NCI-H510A (cell line): ENCODE measurements around the gene BRD2.
A peak's percentile ranks its signal among the peaks of the same experiment; 100 is the strongest.
"Not testable (repeated sequence)": the region's sequence is repeated elsewhere in the genome, so short reads cannot be mapped to it uniquely, and the experiment has no call there.

Experiments used
- DNase-seq: peaks from one replicate; lab custom pipeline; 2025; lab: John Stamatoyannopoulos, UW

BRD2 gene

DNA sequence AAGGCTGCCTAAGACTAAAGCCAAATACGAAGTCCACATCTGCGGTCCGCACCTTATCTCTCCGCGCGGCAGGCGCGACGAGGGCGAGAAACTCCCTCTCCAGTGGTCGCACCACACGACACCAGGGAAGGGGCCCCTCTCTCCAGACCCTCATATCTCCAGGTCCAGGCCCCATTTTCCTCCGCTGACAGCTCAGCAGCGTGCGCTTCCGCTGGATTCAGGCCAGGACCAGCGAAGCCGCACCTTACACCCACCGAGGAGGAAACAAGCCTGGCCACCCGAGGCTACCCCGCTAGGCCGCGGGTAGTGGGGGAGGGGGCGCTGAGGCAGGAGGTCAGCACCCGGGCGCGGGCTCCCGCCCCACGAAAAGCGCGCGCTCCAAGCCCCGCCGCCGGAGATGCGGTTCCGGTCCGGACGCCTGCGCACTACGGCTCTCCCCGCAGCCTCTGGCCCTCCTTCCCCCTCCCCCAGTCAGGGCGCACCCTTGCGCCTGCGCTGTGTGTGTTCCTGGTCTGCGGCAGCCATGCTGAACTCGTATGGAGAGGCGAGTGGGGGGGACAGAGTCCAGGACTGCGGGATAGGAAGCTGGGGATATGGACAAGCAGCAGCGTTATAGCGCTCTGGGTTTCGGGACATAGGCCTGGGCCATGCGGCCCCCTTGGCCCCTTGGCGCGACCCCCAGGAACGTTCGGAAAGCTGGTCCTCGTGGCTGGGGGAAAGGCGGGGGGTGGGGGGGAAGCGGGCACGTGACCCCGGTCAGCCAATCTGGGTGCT is at the start of gene BRD2:
Gene BRD2, plus strand, starts transcription at position 502 of the 774 bp plus-strand sequence. CDS start 4,305 bp downstream, outside the sequence.
- DNase-seq = peak; percentile 92

DNA sequence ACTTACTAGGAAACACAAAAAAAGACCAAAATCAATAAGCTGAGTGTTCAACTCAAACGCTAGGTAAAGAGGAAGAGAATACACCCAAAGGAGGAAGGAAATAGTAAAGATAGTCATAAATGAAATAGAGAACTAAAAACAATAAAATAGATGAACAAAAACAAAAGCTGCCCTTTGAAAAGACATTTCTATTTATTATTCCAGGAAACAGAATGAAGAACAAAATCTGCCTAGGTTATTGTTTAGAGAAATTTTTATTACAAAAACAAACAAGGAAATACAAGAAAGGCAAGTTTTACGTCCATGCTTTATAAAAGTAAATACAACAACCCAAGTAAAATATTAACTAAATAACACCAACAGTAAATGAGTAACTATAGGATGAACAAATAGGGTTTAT is 47.7 kb upstream of the BRD2 start:
- DNase-seq = no peak

DNA sequence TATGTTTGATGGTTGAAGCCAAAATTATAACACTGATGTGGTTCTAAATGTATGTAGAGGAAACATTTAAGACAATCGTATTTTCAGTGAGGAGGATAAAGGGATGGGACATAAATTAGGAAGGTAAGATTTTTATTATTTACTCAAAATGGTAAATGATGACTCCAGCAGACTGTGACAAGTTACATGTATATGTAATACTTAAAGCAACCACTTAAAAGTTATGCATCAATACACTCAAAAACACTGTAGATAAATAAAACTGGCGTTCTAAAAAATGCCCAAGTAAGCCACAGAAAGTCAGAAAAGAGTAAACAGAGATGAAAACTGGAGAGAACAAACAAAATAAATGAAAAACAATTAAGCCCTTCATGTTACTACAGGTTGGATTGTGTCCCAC is 46.3 kb upstream of the BRD2 start:
- DNase-seq = no peak

DNA sequence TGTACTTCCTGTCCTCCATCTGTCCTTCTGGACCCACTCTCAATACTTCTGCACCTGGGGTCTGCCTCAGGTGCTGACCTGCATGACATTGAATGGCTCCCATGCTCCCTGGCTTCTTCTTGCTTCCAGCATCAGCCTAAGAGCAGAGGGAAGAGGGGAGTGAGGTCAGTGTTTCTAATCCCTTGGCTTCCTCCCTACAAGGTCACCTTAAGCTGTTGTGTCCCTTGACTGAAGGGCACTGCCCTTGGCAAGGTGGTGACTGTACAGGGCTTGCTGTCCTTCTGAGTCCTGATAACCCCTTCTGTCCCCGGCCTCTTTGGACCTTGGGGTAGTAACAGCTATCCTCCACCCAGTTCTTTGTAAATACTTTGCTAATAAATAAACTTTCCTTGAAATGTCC is 37.2 kb upstream of the BRD2 start:
- no peak for DNase-seq

DNA sequence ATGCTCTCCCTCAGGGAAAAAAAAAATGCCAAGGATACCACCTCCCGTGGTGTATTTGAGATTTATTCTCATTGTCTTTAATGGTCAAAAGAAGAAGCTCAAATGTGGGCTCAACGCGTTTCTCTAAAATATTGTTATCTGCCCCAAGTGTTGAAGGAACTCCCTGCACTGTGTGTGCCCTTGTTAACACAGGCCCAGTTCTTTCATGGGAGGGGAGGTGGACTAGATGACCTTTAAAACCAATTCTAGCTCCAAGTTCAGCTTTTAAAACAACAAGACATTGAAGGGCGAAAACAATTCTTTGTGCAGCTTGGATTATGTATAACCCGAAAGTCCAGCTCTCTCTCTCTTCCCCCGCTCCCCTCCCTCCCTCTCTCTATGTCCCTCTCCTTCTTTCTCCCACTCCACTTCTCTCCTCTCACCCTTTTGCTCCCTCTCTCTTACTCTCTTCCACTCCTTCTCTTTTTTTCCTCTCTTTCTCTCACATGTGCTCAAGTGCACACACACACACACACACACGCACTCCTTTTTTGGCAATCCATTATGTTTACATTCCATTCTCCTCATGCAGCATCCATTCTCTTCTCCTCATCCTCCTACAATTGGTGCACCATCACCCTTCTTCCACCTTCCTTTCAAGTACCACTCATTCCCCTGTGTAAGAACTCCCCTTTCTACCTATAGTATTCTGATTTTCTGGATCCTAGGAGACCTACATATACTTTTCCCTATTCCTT is 36.1 kb upstream of the BRD2 start:
- no peak for DNase-seq

DNA sequence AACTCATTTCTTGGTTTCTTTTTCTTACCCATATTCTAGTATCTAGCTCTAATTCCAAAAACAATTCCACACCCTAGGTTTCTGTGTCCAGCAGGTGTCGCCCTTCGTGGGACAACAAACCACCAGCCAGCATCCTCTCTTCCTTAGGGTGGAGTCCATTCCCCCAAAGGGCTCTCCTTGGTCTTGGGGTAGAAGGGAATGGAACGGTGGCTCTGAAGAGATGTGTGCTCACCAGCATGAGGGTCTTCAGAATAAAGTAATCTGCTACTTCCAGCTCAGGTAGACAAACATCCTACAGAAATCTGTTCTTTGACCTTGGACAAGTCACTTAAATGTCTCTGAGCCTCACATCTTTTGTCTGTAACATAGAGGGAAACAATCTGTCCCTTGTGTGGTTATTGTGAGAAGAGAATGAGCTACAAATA is 34.7 kb upstream of the BRD2 start:
- no peak for DNase-seq

DNA sequence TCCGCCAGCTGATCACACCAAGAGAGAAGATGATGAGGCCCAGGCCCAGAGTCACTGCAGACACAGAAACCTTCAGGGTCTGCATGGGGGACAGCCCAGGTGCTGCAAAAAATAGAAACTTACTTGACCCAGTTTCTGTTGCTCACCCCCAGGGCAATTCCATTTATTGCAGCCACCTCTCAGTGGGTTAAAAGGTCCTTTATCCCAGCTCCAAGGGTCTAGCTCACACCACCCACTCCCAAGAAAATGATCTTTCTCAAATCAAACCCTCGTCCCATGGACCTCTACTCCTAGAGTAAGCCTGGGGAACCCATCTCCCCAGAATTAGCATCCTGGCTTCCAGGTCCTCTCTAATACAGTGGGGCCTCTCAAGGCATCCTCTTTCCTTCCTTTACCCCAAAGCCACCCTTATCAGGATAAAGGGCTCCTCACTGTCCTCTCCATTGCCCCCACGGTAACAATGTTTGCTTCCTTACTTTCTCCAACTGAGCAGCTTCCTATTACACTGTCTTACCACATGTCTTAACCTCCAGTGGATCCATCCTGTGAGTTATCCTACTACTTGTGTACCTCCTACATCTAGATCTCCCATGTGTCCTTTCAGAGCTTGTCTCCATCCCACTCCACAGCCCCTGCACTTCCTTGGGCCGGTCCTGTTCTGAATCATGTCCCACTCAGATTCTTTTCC is 32.7 kb upstream of the BRD2 start:
- no peak for DNase-seq

DNA sequence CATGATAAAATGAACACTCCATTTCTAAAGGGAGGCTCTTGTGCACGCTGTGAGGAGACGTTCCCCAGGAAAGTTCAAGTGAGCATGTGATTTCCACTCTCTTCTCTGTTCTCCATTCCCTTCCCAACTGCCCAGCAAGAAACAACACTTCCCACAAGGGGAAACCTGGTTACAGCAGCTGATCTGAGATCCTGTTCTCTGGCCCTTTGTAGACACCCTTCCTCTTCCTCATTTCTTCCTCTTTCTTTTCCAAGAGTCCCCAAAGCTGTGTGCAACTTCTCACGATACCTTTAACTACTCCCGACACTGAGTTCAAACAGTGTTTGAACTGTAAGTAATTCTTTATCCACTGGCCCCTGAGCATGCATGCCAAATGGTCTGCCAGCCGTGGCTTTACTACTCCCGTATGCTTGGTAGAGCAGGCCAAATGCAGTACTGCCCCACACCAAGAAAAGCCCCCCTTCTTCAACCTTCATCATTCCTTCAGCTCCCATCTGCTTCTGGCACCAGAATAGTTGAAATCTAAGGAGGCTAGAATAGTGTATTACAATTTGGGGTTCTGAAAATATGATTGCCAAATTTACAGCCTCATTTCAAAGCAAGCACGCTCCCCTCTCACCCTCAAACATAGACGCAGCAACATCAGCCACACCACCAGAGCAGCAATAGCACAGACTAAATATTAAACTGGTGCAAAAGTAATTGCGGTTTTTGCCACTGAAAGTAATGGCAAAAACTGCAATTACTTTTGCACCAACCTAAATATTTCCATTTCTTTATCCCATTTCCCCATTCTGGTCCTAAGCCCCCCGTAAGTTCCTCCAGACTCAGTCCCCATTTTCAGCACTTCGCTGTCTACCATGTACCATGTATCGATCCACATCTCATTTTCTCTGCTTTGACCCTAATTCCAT is 31.9 kb upstream of the BRD2 start:
- no peak for DNase-seq

DNA sequence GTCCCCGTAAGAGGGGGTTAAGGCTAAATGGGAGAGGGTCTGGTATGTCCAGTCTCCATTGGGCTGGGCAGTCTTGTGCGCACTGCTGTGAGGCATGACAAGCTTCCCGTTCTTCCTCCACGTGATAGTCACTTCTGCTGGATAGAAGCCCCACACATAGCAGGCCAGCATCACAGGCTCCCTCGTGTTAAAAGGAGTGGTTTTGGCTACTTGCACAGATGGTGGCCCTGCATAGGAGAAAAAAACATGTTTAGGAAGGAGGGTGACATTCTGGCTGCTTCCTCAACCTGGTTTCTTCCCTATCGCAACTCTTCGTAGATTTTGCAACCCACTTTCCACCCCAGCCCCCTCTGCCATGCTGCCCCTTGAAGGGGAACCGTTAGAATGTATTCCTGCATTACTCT is 31.2 kb upstream of the BRD2 start:
- DNase-seq = no peak

DNA sequence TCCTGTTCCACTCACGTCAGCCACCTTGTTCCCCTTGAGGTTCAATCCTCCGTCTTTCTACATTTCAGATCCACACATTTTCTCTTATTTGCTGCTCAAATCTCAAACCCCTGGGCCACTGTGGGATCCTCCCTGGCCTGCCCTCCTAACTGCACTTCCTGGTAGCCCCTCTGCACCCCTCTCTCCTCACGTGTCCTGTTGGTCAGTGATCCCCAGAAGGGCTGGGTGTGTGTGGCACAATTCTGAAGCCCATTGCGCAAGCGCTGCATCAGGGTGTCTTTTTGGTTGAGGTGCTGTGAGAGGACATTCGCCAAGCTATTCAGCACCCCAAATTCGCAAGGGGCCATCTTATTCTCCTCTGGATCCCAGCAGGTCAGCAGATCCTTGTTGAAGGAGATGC is 29.9 kb upstream of the BRD2 start:
- DNase-seq = no peak

DNA sequence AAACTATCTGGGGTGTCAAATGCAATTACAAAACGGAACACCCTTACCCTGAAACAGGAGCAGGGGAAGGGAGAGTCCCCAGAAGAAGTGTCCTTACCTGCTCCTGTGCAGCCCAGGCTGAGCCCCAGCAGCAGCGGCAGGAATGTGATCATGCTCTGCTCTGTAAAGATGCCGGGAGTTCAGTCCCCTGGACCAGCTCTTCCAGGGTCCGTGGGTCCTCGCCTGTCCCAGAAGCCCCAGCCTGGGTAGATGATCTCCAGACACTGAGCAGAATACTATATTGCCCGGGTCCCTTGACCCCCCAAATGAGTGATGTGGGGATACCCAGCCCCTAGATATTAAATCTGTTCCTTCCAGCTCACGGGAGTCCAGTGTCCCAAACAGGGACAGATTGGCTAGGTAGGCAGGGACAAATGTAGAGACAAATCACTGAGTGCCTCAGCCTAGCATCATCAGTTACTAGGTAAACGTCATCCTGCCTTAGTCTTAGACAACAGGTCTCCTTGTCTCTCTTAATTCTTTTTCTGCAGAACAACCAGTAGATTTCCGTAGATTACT is 27.7 kb upstream of the BRD2 start, which contains the start of gene HLA-DMB:
Gene HLA-DMB, minus strand, starts transcription at position 373 of the 558 bp plus-strand sequence. Its CDS starts 221 bp downstream, at position 152.
- no peak for DNase-seq

DNA sequence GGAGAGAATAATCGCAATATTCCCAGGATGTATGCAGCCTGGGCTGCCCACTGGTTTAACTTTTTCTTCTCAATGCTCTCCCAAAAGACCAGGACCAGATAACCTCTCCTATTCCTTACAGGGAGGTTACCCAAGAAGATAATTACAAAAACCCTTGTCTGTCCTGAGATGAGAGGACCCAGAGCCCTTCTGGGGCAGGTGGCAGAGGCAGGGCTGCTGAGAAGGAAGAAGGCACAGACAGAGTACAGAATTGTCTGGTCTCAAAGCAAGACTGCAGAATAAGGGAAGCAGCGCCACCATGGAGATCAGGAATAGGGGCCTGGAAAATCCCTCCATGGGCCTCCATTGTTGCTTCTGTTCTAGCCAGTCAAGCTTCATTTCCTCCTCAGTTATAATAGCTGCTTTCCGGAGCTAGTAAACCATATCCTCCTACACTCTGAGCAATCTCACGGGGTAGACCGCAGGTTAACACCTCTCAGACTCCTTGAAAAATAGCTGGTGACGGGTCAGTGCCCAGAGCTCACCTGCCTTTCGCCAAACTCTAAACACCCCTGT is 27.1 kb upstream of the BRD2 start:
- DNase-seq = no peak

DNA sequence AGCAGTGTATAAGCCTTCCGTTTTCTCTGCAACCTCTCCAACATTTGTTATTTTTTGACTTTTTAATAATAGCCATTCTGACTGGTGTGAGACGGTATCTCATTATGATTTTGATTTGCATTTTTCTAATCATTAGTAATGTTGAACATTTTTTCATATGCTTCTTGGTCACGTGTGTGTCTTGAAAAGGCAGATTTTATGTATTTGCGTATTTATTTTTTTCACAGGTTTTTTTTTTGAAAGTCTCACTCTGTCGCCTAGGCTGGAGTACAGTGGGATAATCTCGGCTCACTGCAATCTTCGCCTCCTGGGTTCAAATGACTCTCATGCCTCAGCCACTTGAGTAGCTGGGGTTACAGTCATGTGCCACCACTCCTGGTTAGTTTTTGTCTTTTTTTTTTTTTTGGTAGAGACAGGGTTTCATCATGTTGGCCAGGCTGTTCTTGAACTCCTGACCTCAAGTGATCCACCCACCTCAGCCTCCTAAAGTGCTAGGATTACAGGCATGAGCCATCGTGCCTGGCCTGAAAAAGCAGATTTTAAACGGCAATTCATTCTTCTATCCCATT is 25.8 kb upstream of the BRD2 start:
- DNase-seq = not testable (repeated sequence)

DNA sequence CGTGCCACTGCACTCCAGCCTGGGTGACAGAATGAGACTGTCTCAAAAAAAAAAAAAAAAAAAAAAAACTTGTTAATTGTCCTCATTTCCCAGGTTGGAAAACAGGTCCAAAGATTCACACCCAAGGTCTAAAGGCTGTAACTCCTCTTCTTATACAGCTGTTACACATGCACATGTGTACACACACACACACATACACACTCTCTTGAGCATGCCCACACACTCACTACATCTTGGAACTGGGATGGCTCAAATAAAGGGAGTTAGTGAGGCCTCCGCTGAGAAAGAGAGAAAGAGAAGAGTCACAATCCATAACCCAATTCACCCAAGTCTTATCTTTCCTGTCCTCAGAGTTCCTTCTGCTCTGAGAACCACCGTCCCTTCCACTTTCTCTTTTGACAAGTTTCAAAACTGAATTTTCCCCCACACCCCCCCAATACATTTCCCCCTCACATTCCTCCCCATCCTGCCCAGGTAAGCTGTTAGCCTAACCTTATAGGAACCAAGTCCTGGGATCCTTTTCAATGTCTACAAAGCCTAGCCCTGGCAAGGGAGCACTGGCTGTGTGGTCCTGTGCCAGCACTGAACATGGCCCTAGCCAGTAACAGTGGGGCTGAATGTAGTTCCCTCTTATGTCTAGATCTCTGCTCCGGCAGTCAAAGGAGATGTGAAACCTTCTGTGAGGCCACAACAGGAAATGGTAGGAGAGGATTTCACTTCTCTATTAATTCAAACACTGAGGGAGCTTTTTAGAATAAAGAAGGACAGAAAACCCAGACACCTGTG is 24.3 kb upstream of the BRD2 start:
- no peak for DNase-seq

DNA sequence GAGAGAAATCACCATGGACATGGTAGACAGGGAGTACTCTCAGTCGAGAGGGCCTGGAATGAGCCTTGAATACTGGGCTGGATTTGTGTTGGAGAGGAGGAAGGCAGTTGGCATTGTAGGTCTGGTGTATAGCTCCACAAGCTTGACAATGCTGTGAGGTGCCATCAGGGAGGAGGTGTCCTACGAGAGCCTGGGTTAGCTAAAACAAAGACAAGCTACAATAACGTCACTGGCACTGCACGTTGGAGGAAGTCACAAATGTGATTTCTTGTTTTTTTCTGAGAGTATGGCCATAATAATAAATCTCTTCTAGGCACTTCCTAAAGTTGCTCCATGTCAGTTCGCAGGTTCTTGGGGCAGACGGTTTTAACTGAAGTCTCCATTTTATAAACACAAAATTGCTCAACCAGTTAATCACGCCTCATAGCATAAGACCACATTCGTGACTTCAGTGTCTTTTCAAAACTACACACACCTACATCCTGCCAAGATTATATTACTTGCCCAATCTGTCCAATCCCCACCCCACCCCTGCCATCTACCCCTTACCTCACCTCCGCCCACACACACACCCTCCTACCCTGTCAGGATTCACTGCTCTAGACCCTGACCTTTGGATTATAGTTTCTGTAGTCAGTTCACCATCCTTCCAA is 23.2 kb upstream of the BRD2 start:
- DNase-seq = no peak

DNA sequence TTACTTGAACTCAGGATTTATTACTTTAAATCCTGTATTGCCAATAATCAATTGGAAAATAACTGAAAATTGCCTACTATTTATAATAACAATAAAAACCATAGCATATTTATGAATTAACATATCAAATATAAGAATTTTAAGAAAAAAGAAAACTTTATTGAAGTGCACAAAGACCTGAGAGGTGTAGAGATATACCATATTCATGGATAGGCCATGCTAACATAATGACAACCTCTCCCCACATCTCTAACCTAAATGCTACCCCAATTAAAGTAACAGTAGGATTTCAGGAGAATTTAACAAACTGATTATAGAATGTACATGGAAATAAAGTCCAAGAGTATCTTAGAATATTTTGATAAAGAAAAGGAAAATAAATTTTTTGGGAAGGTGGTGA is 22.4 kb upstream of the BRD2 start:
- no peak for DNase-seq

DNA sequence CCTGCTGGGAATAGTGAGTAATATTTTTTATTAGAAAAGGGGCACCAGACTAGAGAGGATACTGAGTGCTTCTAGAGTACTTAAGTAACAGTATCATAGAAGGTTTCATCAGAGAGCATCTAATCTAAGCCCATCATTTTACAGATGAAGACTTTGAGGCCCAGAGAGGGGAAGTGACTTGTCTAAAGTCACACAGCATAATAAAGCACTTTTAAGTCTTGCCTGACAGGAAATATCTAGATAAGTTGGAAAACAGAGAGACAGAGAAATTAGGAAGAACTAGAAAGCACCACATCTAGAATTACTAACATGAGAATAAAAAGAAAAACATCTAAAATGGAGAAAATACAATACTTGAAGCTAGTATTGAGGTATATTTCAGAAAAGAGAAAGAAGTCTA is 21.5 kb upstream of the BRD2 start:
- DNase-seq = no peak

DNA sequence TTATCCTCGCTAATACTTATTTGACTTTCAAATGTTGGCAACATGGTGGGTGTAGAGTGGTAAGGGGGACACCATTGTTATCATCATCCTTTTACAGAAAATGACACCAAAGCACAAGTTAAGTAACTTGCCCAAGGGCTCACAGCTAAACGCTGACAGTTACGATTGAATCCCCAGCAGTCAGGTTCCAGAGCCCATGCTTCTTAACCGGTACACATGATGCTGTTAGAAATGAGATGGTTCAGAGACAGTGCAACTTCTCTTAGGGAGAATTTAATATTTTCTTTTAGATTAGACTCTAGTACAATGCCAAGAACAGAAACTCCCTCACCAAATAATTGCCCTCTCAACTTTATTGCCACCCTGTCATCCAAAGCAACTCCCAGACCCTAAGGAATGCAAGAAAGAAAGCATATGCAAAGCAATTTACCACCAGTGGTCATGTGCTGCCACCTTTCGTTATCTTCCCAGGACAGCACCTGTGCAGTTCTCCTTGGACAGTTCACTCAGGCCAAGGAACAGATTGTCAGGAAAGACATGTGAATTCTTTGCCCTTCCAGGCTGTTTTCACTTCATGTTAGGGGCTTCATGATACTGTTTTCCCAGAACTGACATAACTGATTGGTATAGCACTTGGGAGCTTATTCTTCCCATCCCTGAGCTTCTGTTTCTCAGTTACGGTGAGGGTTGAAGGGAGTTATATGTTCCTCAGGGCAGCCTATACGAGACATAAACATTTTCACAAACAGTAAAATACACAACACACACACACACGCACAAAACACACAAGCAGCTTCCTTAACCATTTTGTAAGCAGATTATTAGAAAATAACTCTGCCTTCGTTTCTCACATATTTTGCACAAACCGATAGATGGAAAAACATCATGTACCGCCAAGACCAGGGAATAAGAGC is 20.6 kb upstream of the BRD2 start:
- no peak for DNase-seq
